HG02610 (cell line): ENCODE measurements around the gene ZNF33A.
"Not testable (repeated sequence)": the region's sequence is repeated elsewhere in the genome, so short reads cannot be mapped to it uniquely, and the experiment has no call there.

Experiments
- ATAC-seq: cut with Tn5 transposase; IDR thresholded peaks from one replicate; pipeline ENCODE4 v1.9.1; 2021; ENCODE audit warnings: mild to moderate bottlenecking, moderate library complexity; ENCODE audit not compliant: unreplicated experiment

ZNF33A gene

DNA sequence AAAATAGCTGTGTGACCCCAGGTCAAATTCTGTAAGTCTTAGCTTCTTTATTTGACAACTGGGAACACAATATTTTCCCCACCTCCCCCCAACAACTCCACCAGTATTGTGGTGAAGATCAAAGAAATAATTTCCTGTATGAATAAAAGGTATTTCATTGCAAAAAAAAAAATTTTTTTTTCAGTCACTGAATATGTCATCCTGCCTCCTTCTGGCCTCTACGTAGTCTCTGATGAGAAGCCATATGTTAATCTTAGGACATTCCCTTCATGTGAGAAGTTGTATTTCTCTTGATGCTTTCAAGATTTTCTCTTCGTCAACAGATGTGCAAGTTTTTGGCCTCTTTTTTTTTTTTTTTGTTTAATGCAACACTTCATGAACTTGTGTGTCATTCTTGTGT lies 33.0 kb downstream of the ZNF33A start:
- no peak for ATAC-seq

DNA sequence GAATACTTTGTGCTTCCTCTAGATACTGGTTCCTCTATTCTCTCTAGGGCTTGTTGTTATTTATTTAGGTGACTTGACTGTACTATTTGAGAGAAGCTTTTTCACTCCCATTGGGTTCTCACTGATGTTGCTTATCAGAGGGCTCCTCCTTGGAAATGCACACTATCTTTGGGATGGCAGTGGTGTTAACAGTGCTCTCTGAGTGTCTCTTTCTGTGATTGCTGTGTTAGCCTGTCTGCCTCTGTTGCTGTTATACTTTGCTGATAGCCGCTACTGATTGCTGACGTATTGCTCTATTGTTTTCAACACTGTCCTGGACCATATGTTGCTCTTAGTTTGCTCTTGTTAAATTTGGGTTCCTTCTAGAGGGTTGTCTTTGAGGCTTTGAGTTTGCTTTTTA lies 34.7 kb downstream of the ZNF33A start:
- ATAC-seq = no peak

DNA sequence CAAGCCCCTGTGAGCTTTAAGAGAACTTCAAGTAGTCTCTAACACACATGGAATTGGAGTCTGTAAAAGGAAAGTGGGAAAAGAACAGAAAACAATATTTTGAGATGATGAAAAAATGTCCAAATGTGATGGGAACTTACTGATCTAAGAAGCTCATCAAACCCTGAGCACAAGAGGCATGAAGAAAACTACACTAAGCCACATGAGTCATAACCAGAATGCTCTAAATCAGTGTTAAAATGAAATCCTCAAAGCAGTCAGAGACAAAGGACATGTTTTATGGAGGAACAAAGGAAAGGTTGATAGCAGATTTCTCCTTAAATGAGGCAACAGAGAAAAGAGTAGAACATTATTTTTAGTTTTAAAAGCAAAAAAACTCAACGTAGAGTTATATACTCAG lies 37.2 kb downstream of the ZNF33A start:
- peak; percentile 85 for ATAC-seq

DNA sequence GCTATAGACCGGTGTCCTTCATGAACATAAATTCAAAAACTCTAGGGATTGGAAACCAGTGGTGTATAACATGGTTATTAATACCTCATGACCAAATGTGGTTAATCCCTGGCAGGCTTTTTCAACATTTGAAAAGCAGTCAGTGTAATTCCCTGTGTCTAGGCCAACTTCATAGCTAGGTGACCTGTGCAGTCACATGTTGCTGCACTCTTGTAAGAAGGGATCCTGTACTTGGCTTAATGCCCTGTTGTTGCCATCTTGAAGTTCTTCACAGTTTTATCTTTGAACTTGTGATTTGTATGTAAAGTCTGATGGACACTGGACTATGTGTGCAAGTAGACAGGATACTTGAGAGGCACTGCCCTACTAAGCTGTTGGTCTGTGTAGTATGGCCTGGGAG lies 39.7 kb downstream of the ZNF33A start:
- ATAC-seq = no peak

DNA sequence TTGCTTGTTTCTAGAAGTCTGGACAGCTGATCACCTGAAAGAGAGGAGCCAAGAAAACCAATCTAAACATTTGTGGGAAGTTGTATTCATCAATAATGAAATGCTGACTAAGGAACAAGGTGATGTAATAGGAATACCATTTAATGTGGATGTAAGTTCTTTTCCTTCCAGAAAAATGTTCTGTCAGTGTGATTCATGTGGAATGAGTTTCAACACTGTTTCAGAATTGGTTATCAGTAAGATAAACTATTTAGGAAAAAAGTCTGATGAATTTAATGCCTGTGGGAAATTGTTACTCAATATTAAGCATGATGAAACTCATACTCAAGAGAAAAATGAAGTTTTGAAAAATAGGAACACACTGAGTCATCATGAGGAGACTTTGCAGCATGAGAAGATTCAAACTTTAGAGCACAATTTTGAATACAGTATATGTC lies 43.9 kb downstream of the ZNF33A start:
- no peak for ATAC-seq

DNA sequence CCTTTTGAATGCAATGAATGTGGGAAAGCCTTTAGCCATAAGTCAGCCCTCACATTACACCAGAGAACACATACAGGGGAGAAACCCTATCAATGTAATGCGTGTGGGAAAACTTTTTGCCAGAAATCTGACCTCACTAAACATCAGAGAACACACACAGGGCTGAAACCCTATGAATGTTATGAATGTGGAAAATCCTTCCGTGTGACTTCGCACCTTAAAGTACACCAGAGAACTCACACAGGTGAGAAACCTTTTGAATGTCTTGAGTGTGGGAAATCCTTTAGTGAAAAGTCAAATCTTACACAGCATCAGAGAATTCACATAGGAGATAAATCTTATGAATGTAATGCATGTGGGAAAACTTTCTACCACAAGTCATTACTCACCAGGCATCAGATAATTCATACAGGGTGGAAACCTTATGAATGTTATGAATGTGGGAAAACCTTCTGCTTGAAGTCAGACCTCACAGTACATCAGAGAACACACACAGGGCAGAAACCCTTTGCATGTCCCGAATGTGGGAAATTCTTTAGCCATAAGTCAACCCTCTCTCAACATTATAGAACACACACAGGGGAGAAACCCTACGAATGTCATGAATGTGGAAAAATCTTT lies 44.9 kb downstream of the ZNF33A start:
- not testable (repeated sequence) for ATAC-seq

DNA sequence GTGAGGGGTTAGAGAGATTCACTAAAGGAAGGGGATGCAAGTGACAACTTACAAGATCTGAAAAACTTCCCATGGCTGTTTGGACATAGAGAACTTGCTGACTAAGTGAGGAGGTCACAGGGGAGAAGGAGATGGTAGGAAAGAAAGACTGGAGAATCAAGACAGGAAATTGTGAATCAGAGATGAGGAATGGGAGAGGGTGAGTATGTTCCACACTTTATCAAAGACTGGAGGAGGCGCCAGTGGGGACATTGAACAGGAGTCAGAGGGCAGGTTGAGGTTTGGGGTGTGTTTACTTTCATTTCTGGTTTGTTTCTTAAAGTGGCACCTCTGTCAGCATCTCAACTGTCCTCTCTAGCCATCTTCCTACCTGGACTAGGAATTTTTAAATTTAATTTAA lies 59.2 kb downstream of the ZNF33A start:
- not testable (repeated sequence) for ATAC-seq

DNA sequence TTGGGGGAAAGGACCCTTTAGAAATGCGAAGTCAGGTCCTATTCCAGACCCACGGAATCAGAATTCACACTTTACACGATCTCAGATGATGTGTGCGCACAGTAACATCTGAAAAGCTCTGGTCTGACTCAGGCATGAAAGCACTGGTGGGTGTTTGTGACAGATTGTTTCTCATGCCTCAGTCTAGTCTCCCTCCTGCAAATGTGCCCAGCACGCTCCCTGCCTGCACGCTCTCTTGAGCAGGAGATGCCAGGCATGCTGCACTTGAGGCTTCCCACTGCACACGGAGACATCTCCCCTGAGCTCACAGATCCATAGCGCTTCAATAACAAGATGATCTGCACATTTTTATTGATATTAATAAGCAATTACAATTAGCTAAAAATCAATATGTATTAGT lies 60.0 kb downstream of the ZNF33A start:
- no peak for ATAC-seq

DNA sequence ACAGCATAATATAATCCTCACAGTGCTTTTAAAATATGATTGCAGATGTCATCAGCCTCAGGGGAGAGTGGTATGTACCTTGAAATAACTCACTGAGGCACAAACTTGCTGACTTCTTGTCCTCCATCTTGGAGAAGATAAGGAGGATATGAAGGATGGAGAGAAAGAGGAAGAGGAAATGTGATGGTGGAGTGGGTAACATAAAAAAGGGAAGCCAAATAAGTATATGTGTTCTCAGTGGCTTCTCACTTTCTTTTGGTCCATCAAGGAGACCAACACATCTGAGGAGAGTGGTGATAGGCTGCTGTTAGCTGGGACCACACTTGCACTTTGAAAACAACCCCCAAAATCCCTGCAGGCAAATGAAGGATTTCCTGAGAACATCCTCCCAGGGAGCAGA lies 62.1 kb downstream of the ZNF33A start:
- no peak for ATAC-seq

DNA sequence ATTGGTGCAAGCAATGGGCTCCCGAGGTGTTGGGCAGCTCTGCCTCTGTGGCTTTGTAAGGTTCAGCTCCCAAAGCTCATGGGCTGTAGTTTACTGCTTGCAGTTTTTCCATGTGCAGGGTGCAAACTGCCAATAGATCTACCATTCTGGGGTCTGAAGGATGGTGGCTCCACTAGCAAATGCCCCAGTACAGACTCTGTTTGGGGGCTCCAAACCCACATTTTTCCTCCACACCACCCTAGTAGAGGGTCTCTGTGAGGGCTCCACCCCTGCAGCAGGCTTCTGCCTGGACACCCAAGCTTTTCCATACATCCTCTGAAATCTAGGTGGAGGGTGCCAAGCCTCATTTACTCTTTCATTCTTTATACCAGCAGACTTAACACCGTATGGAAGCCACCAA lies 66.2 kb downstream of the ZNF33A start:
- ATAC-seq = no peak

DNA sequence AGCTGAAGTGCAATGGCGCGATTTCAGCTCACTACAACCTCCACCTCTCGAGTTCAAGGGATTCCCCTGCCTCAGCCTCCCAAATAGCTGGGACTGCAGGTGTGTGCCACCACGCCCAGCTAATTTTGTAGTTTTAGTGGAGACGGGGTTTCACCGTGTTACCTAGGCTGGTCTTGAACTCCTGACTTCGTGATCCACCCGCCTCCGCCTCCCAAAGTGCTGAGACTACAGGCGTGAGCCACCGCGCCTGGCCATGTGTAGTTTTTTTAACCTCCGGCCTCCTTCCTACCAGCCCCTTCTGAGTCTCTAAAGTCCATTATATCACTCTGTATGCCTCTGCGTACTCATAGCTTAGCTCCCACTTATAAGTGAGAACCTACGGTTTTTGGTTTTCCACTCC lies 82.8 kb downstream of the ZNF33A start:
- ATAC-seq = not testable (repeated sequence)

DNA sequence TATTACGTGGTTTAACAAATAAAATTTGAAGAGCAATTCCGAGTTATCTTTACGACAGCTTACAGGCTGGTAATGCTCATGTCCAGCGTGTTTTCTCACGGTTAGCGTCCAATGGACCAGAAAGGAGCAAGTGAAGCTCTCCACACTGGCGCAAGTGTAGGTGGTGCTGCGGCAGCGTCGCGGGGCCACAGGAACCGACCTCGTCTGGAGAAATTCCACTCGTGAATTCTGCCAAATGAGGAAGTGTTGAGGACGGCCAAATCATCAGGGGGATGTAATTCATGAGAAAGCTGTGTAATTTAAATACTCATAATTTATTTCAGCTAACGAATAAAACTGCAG lies 83.3 kb downstream of the ZNF33A start:
- ATAC-seq = peak; percentile 27

DNA sequence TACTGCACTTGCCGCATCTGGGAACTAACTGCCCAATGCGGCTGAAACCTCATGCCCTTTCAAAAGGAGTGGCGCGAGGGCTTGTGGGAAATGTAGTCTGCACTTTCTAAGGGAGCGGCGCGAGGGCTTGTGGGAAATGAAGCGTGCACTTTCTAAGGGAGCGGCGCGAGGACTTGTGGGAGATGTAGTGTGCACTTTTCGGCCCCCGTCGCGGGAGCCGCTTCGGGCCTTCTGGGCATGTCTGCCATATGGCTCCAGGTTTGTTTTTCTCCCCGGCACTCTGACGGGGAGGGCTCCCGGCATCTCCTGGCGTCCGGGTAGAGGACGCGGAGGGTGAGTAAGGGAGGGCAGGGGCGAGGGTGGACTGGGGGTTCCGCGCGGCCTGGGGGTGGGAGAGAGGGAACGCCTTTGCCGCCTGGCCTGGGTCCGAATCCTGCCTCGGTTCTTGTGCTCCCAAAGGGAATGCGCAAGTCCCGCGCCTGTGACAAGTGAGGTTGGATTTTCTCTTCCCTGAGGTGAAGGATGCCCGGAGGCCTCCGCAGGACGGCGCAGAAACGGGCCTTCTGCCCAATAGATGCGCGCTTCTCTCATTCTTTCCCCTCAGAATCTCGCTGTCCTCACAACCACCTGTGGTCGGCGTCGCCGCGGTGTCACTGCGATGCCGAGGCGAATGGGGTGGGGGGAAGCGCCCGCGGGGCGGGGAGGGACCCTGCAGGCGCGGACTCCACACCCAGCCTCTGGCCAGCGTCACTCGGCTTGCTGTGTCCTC lies 83.9 kb downstream of the ZNF33A start, which contains the start of gene ZNF37A:
Gene ZNF37A, plus strand, starts transcription at position 180 of the 769 bp plus-strand sequence. CDS start 2,281 bp downstream, outside the sequence.
- ATAC-seq = peak; percentile 98

DNA sequence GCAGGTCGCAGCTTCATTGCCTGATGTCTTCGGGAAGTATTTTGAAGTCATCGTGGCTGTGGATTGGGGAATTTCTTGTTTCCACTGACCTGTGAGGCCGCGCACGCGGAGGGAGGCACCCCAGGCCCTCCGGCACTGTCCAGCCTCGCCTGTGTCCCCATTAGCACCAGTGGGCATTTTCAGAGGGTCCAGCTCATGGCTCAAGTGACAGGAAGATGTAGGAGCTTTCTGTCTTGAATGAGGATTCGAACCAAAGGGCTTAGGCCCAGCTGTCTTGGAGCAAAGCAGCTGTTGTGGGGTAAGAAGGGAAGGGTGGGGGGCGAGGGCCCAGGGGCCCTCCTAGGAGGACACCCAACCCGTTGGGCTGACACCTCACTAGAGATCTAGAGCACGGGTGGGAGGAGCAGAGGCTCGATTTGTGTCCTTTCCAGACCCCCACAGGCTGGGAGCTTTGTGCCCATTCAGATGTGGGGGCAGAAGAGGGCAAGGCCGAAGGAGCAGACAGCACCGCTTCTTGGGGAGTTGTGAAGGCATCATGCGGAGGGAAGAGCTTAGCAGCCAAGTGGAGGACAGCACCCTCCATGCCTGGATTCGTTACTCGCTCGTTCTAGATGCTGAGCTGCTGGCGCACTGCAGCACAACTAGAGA lies 84.6 kb downstream of the ZNF33A start:
- ATAC-seq = no peak

DNA sequence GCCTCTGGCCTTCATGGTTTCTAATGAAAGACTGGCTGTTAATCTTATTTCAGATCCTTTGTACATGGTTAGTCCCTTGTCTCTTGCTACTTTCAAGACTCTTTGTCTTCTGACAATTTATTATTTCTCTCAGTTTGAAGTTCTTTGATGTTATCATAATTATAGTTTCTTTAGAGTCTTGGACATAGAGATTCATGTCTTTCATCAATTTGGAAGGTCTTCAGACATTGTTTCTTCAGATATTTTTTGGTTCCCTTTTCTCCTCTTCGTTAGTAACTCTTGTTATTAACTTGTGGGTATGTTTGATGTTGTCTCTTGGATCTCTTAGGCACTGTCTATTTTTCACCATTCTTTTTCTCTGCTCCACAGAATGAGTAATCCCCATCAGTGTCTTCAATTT lies 92.4 kb downstream of the ZNF33A start:
- ATAC-seq = no peak

DNA sequence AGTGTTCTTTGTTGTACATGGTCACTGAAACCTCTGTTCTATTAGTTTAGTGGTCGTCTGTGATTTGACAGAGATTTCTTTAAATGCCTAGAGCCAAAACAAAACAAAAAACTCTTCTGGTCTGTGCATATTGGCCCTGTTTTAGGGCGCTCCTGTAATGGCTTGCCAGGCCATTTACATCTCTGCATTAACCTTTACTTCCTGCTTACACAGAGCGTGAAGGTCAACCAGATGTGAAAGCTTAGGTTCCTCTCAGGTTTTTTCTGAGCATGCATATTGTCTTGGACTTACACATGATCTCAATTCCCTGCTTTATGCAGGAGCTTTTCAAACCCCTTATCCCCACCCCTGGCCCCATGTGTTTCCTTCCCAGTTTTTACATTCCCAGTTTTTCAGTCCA lies 93.3 kb downstream of the ZNF33A start:
- ATAC-seq = no peak

DNA sequence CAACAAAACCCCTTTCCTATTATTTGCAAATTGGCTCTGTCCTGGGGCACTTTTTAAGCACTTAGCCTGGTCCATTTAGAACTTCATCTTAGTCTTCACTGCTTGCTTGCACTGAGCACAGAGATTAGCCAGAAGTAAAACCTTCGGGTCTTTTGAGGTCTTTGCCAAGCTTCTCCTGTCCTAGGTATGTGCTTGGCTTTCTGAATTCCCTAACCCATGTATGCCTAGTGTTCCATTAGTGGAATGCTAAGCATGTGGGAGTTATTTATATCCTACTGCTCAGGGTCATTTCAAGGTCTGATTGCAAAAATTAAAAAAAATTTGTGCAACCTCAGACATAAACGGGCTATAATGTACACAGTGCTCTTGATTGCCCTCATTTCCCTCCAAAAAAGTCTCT lies 101.7 kb downstream of the ZNF33A start:
- no peak for ATAC-seq
